Ectodermal cell (in vitro differentiated cells): ENCODE data around the gene FBXL17.

ENCODE experiments used
- H3K27ac ChIP-seq: 2 replicates; pipeline ENCODE4 v1.7.0; 2013; ENCODE audit warnings: mild to moderate bottlenecking, low read depth, low read length; ENCODE audit not compliant: insufficient read depth, poor library complexity, severe bottlenecking
- H3K27me3 ChIP-seq: 2 replicates; pipeline ENCODE4 v1.7.0; 2013; ENCODE audit warnings: mild to moderate bottlenecking, low read length; ENCODE audit not compliant: insufficient read depth, control insufficient read depth, poor library complexity, severe bottlenecking
- H3K36me3 ChIP-seq: one replicate; pipeline ENCODE4 v1.7.0; 2013; ENCODE audit warnings: low read length; ENCODE audit not compliant: control insufficient read depth, insufficient read depth
- H3K4me1 ChIP-seq: one replicate; pipeline ENCODE4 v1.7.0; 2013; ENCODE audit warnings: low read length; ENCODE audit not compliant: control insufficient read depth, insufficient read depth
- H3K4me3 ChIP-seq: 2 replicates; pipeline ENCODE4 v1.7.0; 2013; ENCODE audit warnings: low read depth, low read length, control low read depth; ENCODE audit not compliant: insufficient read depth
- H3K9me3 ChIP-seq: 2 replicates; pipeline ENCODE4 v1.7.0; 2013; ENCODE audit warnings: mild to moderate bottlenecking, low read length, moderate library complexity; ENCODE audit not compliant: control insufficient read depth
- WGBS, 2 experiments: methylation state at CpG; one replicate each; pipeline ENCODE4 v1.1.7; 2013; ENCODE audit warnings: missing lambda C conversion rate in 2 of 2; 5-methylcytosine and 5-hydroxymethylcytosine counted together

The FBXL17 gene

DNA sequence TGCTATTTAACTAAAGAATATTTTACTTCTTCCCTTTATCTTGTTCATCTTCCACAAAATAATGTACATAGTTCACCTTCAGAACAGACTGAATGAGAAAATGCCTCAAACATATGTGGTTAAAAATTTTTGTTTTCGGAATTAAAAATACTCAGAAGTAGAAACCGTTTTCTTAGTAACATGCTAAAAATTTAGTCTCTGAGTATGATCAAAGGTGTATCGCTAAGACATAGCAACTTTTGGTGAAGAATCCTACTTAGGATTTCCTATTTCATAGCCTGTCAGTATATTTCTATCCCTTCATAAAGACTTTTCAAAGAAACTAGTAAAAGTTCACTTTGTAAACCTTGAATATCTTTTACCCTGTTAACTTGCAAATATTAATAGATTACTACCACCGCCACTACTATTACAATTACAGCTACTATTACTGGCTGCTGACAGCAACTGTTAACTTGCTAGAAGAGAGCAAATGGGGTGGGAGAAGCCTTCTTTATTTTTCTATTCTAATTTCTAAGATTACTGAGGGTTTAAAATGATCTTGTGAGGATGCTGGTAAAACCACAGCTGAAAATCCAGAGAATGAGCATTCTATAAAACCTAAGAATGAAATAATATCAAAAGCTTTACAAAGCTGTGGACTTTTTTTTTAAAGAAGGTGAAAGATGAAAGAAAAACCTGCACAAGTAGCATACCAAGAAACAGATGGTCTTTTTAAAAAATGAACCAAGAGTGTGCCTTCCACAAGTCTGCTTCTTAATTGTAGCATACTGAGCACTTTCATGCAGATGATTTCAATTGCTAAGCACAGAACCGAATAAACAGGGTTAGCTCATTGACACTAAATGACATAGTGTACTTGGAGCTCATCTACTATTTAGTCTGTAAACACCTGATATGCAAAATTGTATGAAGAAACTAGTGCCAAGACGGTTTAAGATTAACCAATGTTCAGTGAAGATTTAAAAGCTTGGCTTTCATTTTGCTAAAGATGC lies 464.9 kb downstream of the FBXL17 start:
- no peaks in the 10 kb centered on the region for H3K9me3 ChIP-seq
- H3K4me3 ChIP-seq = no peak overlapping the region
- H3K27me3 ChIP-seq = no peaks in the 10 kb centered on the region
- H3K27ac ChIP-seq = no peak overlapping the region
- H3K4me1 ChIP-seq = no peaks in the 10 kb centered on the region
- H3K36me3 ChIP-seq = no peaks in the 10 kb centered on the region
- 93 to 95% methylated on average over 6 of the region's 6 CpGs for WGBS, 2 experiments

DNA sequence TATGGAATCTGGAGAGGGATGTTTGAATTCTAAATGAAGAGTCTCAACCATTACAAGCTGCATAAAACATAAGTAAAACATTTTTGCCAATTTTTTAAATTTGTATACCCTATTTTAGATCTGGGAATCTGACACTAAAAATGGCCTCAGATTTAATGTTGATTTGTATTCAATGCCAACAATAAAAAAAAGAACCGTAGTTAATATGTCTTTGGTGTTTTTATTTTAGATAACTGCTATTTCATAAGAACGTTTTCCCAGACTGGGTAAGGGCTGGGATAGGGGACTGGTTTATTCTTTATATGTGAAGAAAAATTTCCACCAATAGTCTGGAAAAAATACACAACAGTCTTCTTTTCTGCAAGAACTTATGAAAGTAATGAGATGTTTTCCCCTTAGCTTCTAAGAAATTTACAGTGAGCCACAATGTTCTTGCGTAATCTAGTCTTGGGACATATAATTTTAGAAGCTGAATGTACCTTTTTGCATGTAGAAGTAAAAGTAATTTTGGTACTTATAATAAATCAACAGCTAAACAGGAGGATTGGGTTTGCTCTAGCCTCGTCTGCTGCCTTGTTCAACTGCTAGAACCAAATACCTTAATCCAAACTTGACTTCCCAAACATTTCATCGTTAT lies 466.6 kb downstream of the FBXL17 start:
- H3K4me1 ChIP-seq = no peaks in the 10 kb centered on the region
- no peaks in the 10 kb centered on the region for H3K27me3 ChIP-seq
- WGBS, 2 experiments = 86% methylated on average over 4 to 5 of the region's 5 CpGs

DNA sequence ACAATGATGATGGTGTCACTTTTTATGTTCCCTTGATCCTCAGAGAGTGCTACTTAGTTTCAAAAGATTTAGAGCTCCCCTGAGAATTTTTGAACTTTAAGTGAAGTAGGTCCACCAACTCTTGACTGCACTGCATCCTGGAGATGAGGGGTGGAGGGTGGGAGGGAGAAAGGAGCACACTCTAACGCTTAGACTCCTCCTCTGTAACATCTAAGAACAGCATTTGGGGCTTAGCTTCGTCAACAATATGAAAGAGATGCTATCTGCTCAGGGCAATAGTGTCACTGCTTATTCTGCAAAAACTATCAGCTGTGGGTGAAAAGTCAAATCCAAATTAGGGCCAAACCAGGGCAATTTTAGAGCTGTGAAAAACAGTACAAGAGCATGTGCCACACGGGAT lies 468.4 kb downstream of the FBXL17 start:
- no peaks in the 10 kb centered on the region for H3K4me1 ChIP-seq
- no peaks in the 10 kb centered on the region for H3K36me3 ChIP-seq
- H3K9me3 ChIP-seq = no peaks in the 10 kb centered on the region
- 92 to 94% methylated on average over 3 of the region's 3 CpGs for WGBS, 2 experiments
- no peak overlapping the region for H3K27ac ChIP-seq
- H3K4me3 ChIP-seq = no peak overlapping the region
- H3K27me3 ChIP-seq = no peaks in the 10 kb centered on the region

More for the DNA sequence above, 466.6 kb downstream of the FBXL17 start:
- Histone ChIP-seq H3K9me3 (no peaks in the 10 kb centered on the region), H3K4me3 (no peak overlapping the region), H3K36me3 (no peaks in the 10 kb centered on the region), H3K27ac (no peak overlapping the region)

- no CpG with 5 or more reads among the region's 3 CpGs for WGBS, 2 experiments
- H3K36me3 ChIP-seq = no peaks in the 10 kb centered on the region
- no peak overlapping the region for H3K4me3 ChIP-seq
- H3K27me3 ChIP-seq = no peaks in the 10 kb centered on the region
- no peaks in the 10 kb centered on the region for H3K9me3 ChIP-seq
- no peaks in the 10 kb centered on the region for H3K4me1 ChIP-seq
- H3K27ac ChIP-seq = no peak overlapping the region
These were observed 481.2 kb downstream of the FBXL17 start for GRCh38 chr5:107900721-107901120.

DNA sequence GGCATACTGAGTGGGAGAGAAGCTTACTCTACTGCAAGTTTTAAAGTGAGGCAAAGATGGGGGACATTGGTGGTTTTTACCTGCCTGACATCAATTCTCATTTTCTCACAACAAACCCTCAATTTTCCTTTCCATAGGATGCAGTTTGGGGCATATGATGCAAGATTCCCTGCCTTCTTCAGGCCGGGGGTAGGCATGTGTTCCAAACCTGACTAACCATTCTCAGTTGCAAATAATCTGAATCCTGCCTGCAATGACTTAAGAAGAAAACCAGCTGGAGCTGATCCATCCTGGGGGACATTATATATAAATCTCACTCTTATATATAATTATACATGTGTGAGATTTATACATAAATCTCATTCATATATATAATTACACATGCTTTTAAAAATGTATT lies 487.5 kb downstream of the FBXL17 start:
- 81 to 86% methylated on average over 1 of the region's 1 CpG for WGBS, 2 experiments
- Histone ChIP-seq H3K36me3 (no peaks in the 10 kb centered on the region), H3K9me3 (no peaks in the 10 kb centered on the region), H3K4me3 (no peak overlapping the region), H3K4me1 (no peaks in the 10 kb centered on the region), H3K27me3 (no peaks in the 10 kb centered on the region), H3K27ac (no peak overlapping the region)

DNA sequence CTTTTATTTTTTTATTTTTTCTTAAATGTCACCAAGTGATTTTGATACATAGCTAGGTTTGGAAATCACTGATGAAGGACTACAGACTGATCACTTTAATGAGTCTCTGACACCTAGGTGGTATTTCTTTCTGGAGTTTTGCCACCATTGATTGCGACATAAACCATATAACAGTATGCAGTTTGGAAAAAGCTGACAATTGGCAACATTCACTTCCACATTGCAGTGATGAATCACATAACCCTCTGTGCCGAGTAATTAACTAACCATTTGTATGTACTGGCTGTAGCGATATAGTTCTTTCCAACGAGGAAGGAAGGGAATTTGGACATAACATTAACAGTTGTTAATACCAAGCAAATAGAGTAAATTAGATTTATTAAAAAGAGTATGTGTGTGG lies 488.3 kb downstream of the FBXL17 start:
- no peaks in the 10 kb centered on the region for H3K36me3 ChIP-seq
- WGBS, 2 experiments = 87 to 98% methylated on average over 3 of the region's 4 CpGs
- no peak overlapping the region for H3K4me3 ChIP-seq

GRCh38 chr5:107889387-107889786 lies 492.5 kb downstream of the FBXL17 start:
- Histone ChIP-seq H3K4me3 (no peak overlapping the region), H3K27me3 (no peaks in the 10 kb centered on the region), H3K9me3 (no peaks in the 10 kb centered on the region), H3K27ac (no peak overlapping the region), H3K36me3 (no peaks in the 10 kb centered on the region), H3K4me1 (no peaks in the 10 kb centered on the region)
- 58 to 78% methylated on average over 2 to 3 of the region's 3 CpGs for WGBS, 2 experiments

More for the DNA sequence above, 488.3 kb downstream of the FBXL17 start:
- H3K9me3 ChIP-seq = no peaks in the 10 kb centered on the region
- H3K27ac ChIP-seq = no peak overlapping the region
- H3K27me3 ChIP-seq = no peaks in the 10 kb centered on the region
- no peaks in the 10 kb centered on the region for H3K4me1 ChIP-seq

DNA sequence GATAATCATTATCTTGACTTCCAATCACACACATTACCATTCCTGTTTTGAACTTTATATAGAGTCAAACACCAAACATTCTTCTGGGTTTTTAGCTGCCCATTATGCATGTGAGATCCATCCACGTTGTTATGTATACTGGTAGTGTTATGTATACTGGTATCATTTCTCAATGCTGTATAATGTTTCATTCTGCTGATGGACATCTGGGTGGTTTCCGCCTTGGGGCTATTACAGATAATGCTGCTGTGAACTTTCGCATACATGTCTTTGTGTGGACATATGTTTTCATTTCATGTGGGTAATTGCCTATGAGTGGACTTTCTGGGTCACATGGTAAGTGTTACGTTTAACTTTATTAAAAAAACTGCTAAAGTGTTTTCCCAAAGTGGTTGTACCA lies 493.4 kb downstream of the FBXL17 start:
- Histone ChIP-seq H3K4me3 (no peak overlapping the region), H3K27ac (no peak overlapping the region), H3K36me3 (no peaks in the 10 kb centered on the region), H3K4me1 (no peaks in the 10 kb centered on the region), H3K27me3 (no peaks in the 10 kb centered on the region), H3K9me3 (no peaks in the 10 kb centered on the region)
- 94 to 97% methylated on average over 3 to 4 of the region's 4 CpGs for WGBS, 2 experiments

DNA sequence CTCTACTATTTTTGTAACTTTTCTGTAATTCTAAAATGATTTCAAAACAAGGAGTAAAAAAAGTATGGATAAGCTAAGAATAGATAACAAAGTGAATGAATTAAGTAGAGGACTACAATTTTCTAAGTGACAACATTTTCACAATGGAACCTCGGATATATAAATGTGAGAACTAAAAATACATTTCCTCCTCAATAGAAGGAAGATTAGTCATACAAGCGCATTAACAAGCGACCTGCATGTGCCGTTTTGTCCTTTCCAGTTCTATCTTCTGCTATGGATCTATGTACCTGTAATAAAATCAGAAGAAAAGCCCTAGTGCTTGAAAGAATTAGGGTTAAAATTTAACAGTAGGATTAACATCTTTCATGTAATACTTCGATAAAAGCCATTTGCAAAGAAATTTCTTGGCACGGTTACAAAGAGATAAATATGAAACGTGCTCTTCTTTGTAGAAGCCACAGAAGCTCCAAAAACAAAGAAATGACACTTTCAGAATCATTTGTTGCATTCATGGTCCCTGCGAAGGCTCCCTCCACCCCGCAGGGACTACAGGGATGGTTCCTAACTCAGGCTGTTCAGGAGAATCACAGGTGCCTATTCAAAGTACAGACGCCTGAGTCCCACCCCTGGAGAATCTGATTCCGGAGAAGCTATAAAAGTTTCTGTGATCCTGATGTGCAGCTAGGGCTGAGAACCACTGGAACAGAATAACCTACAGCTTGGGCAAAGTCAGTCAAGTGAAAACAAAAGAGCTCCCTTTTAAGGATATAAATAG lies 494.5 kb downstream of the FBXL17 start:
- Histone ChIP-seq H3K9me3 (no peaks in the 10 kb centered on the region), H3K4me1 (no peaks in the 10 kb centered on the region), H3K27me3 (no peaks in the 10 kb centered on the region), H3K4me3 (no peak overlapping the region), H3K27ac (no peak overlapping the region), H3K36me3 (no peaks in the 10 kb centered on the region)
- 87 to 88% methylated on average over 11 of the region's 11 CpGs for WGBS, 2 experiments

GRCh38 chr5:107885601-107886000 lies 496.3 kb downstream of the FBXL17 start:
- H3K27ac ChIP-seq = no peak overlapping the region
- H3K9me3 ChIP-seq = no peaks in the 10 kb centered on the region
- no peaks in the 10 kb centered on the region for H3K4me1 ChIP-seq
- no peaks in the 10 kb centered on the region for H3K36me3 ChIP-seq
- no peaks in the 10 kb centered on the region for H3K27me3 ChIP-seq
- WGBS, 2 experiments = no CpG with 5 or more reads among the region's 2 CpGs
- no peak overlapping the region for H3K4me3 ChIP-seq
